Inflammatory macrophage (primary cell): ENCODE results near the gene ATP11A.

Experiments
- DNase-seq, 2 donors: peaks; one replicate each; pipeline ENCODE4 v3.0.0-alpha.2; 2020 to 2022

ATP11A gene

GRCh38 chr13:112743451-112744167 lies 53.8 kb downstream of the ATP11A start:
- no peak for DNase-seq

- DNase-seq, result no peak
These were observed 54.6 kb downstream of the ATP11A start for GRCh38 chr13:112744168-112745021.

- DNase-seq, result no peak
These were observed 56.2 kb downstream of the ATP11A start for GRCh38 chr13:112746044-112746443.

- DNase-seq, result no peak
These were observed 57.4 kb downstream of the ATP11A start for GRCh38 chr13:112747256-112747655.

GRCh38 chr13:112748947-112749735 lies 59.3 kb downstream of the ATP11A start:
- DNase-seq, result no peak

- no peak for DNase-seq
These were observed 60.7 kb downstream of the ATP11A start for GRCh38 chr13:112750570-112750969.

- DNase-seq, result no peak
These were observed 61.8 kb downstream of the ATP11A start for GRCh38 chr13:112751617-112752016.

GRCh38 chr13:112752211-112752610 lies 62.4 kb downstream of the ATP11A start:
- no peak for DNase-seq

- DNase-seq, result no peak
These were observed 63.1 kb downstream of the ATP11A start for GRCh38 chr13:112752711-112753541.

- DNase-seq, result no peak
These were observed 64.0 kb downstream of the ATP11A start for GRCh38 chr13:112753833-112754232.

- no peak for DNase-seq
These were observed 64.6 kb downstream of the ATP11A start for GRCh38 chr13:112754281-112755025.

- no peak for DNase-seq
These were observed 65.5 kb downstream of the ATP11A start for GRCh38 chr13:112755331-112755730.

- DNase-seq, result no peak
These were observed 66.2 kb downstream of the ATP11A start for GRCh38 chr13:112756081-112756480.

- DNase-seq, result no peak
These were observed 66.7 kb downstream of the ATP11A start for GRCh38 chr13:112756511-112756966.

- DNase-seq, result no peak
These were observed 67.3 kb downstream of the ATP11A start for GRCh38 chr13:112756967-112757758.

GRCh38 chr13:112757759-112758086 lies 67.9 kb downstream of the ATP11A start:
- no peak for DNase-seq

GRCh38 chr13:112759053-112759452 lies 69.2 kb downstream of the ATP11A start:
- no peak for DNase-seq

GRCh38 chr13:112759827-112760226 lies 70.0 kb downstream of the ATP11A start:
- no peak for DNase-seq

- no peak for DNase-seq
These were observed 70.6 kb downstream of the ATP11A start for GRCh38 chr13:112760435-112760834.

GRCh38 chr13:112760931-112761330 lies 71.1 kb downstream of the ATP11A start:
- no peak for DNase-seq
